Lower leg skin (tissue), 4 donors: Measurements from ENCODE around the gene WFS1. TPM values are rescaled to one million over a fixed set of nuclear protein-coding genes. Genes with fewer than 3 reads are reported as not detected.

Experiments
- DNase-seq, 2 donors: peaks; one replicate each; pipeline ENCODE4 v3.0.0-alpha.2; 2019; ENCODE audit warnings: low spot score in 2 of 2
- H3K4me3 ChIP-seq: fragments of 200-600 bp; sonication (generic); 2 replicates; pipeline ENCODE4 v1.5.1; 2017; ENCODE audit warnings: mild to moderate bottlenecking, low read depth; ENCODE audit not compliant: poor library complexity, severe bottlenecking
- CTCF ChIP-seq, 3 donors: fragments of 450-650 bp; IDR thresholded peaks; one replicate each; pipeline ENCODE4 v1.5.1; 2016; ENCODE audit warnings: antibody characterized with exemption in 3 of 3, mild to moderate bottlenecking in 3 of 3, moderate library complexity in 2 of 3
- POLR2A ChIP-seq, 2 donors: fragments of 450-650 bp; IDR thresholded peaks; one replicate each; pipeline ENCODE4 v1.6.1; 2016 to 2017; ENCODE audit warnings: antibody characterized with exemption in 2 of 2, mild to moderate bottlenecking in 1 of 2, moderate library complexity in 1 of 2
- WGBS, 2 donors: methylation state at CpG; one replicate each; pipeline ENCODE4 v1.1.5; 2018; 5-methylcytosine and 5-hydroxymethylcytosine counted together
- intact Hi-C: fragments of 100-400 bp; cut with DNase I; formaldehyde crosslinking; loops from one replicate; pipeline ENCODE4 v1.15.0; 2023; ENCODE audit warnings: low total_unique reads
- total RNA-seq, 4 donors: library from RNA; depleted of rRNA; stranded (reverse); fragments of >200 nt; gene quantifications; one replicate each; pipeline ENCODE4 v1.1.0, GENCODE V29; 2016

The WFS1 gene
- total RNA-seq, 4 donors from 2014 or later = 39.4 to 48.6 (median 45.1) TPM

GRCh38 chr4:6332669-6333050 lies 63.0 kb downstream of the WFS1 start:
- intact Hi-C loops = no loop called here
- 84 to 86% methylated on average over 6 of the region's 6 CpGs for WGBS, 2 donors
- TF ChIP-seq CTCF (IDR thresholded peaks at IDR 0.05) = no peak
- TF ChIP-seq POLR2A (IDR thresholded peaks at IDR 0.05) = no peak
- H3K4me3 ChIP-seq = no peak overlapping the region
- DNase-seq = no peak

GRCh38 chr4:6333301-6334202 lies 63.9 kb downstream of the WFS1 start:
- DNase-seq = no peak
- no peak overlapping the region for H3K4me3 ChIP-seq
- 92 to 96% methylated on average over 15 to 16 of the region's 19 CpGs for WGBS, 2 donors
- intact Hi-C loops = no loop called here
- TF ChIP-seq POLR2A (IDR thresholded peaks at IDR 0.05) (no peak), CTCF (IDR thresholded peaks at IDR 0.05) (no peak)

- WGBS, 2 donors = 73 to 81% methylated on average over 5 of the region's 5 CpGs
- intact Hi-C loops = no loop called here
- TF ChIP-seq CTCF (IDR thresholded peaks at IDR 0.05) = no peak
- TF ChIP-seq POLR2A (IDR thresholded peaks at IDR 0.05) = no peak
- no peak for DNase-seq
- H3K4me3 ChIP-seq = no peak overlapping the region
Observed at GRCh38 chr4:6334203-6334887, 64.7 kb downstream of the WFS1 start.

GRCh38 chr4:6335040-6335590 lies 65.5 kb downstream of the WFS1 start:
- intact Hi-C loops = loop anchor here (5.0 kb wide), 1 partner anchor 212 kb away; no protein-coding TSS in a partner anchor
- DNase-seq = no peak
- no peak overlapping the region for H3K4me3 ChIP-seq
- 75% methylated on average over 12 of the region's 12 CpGs for WGBS, 2 donors
- TF ChIP-seq CTCF (IDR thresholded peaks at IDR 0.05) (no peak), POLR2A (IDR thresholded peaks at IDR 0.05) (no peak)

- 77 to 80% methylated on average over 12 to 13 of the region's 13 CpGs for WGBS, 2 donors
- intact Hi-C loops = loop anchor here (5.0 kb wide), 1 partner anchor 211 kb away; no protein-coding TSS in a partner anchor
- DNase-seq = no peak
- no peak overlapping the region for H3K4me3 ChIP-seq
- TF ChIP-seq CTCF (IDR thresholded peaks at IDR 0.05) = no peak
Observed at GRCh38 chr4:6336166-6336565, 66.5 kb downstream of the WFS1 start.
